AG04450 (cell line): ENCODE data around the gene TNKS2. TPM values are rescaled to one million over a fixed set of nuclear protein-coding genes. Genes with fewer than 3 reads are reported as not detected.
"Not testable (repeated sequence)": the region's sequence is repeated elsewhere in the genome, so short reads cannot be mapped to it uniquely, and the experiment has no call there.

ENCODE experiments used
- CTCF ChIA-PET: fragments of 300-600, 350-600 bp; formaldehyde crosslinking; extraction: SDS; loops from one replicate; lab custom pipeline; 2022; ENCODE audit warnings: antibody characterized with exemption, inconsistent platforms; lab: Charles Lee
- POLR2A ChIA-PET: fragments of 350-600 bp; formaldehyde crosslinking; extraction: SDS; loops from one replicate; lab custom pipeline; 2021; ENCODE audit warnings: antibody characterized with exemption, inconsistent platforms; lab: Yijun Ruan, JAX
- DNase-seq: peaks from one replicate; pipeline ENCODE4 v3.0.0-alpha.2; 2011; ENCODE audit warnings: low read depth, low spot score
- H3K27ac ChIP-seq: one replicate; pipeline ENCODE4 v1.5.1; 2012; ENCODE audit warnings: low read depth, low read length, control low read depth
- H3K27me3 ChIP-seq: one replicate; pipeline ENCODE4 v1.6.0; 2012; ENCODE audit warnings: low read length; ENCODE audit not compliant: control insufficient read depth, insufficient read depth
- H3K4me3 ChIP-seq: 2 replicates; pipeline ENCODE4 v1.5.1; 2011; ENCODE audit warnings: mild to moderate bottlenecking, low read depth, low read length, control low read depth
- H3K9me3 ChIP-seq: 2 replicates; pipeline ENCODE4 v1.5.1; 2012; ENCODE audit warnings: low read length; ENCODE audit not compliant: control insufficient read depth, insufficient read depth
- CTCF ChIP-seq: IDR thresholded peaks from 2 replicates; pipeline ENCODE4 v1.5.1; 2011; ENCODE audit warnings: low read depth, low read length, control low read depth, inconsistent platforms
- polyA plus RNA-seq: library from polyadenylated mRNA; depleted of rRNA; stranded (reverse); fragments of >200 nt; gene quantifications from 2 replicates; pipeline ENCODE4 v1.2.3, GENCODE V29; 2011

The TNKS2 gene
- polyA plus RNA-seq, 1 experiment: 45.5 TPM

- H3K9me3 ChIP-seq: no peaks in the 10 kb centered on the region; the same call in 1 of the 2 replicates
- H3K4me3 ChIP-seq: no peak overlapping the region
- POLR2A ChIA-PET: no interaction called here
- H3K27me3 ChIP-seq: no peaks in the 10 kb centered on the region
- CTCF ChIA-PET: no interaction called here
- H3K27ac ChIP-seq: no peak overlapping the region
- DNase-seq: no peak
- TF ChIP-seq CTCF: no peak
Observed at GRCh38 chr10:91803386-91804125, 5.3 kb downstream of the TNKS2 start.

- CTCF ChIA-PET: no interaction called here
- TF ChIP-seq CTCF: no peak
- H3K27me3 ChIP-seq: no peaks in the 10 kb centered on the region
- DNase-seq: no peak
- H3K4me3 ChIP-seq: no peak overlapping the region
- POLR2A ChIA-PET: no interaction called here
- no peak overlapping the region for H3K27ac ChIP-seq
- H3K9me3 ChIP-seq: no peaks in the 10 kb centered on the region
Observed at GRCh38 chr10:91804126-91804510, 5.9 kb downstream of the TNKS2 start.

- no peak for TF ChIP-seq CTCF
- no peaks in the 10 kb centered on the region for H3K27me3 ChIP-seq
- H3K27ac ChIP-seq: no peak overlapping the region
- no peak for DNase-seq
- ChIA-PET CTCF (no interaction called here), POLR2A (no interaction called here)
- H3K9me3 ChIP-seq: no peaks in the 10 kb centered on the region
- no peak overlapping the region for H3K4me3 ChIP-seq
Observed at GRCh38 chr10:91805110-91805838, 7.0 kb downstream of the TNKS2 start.

GRCh38 chr10:91807264-91807663 lies 9.0 kb downstream of the TNKS2 start:
- H3K4me3 ChIP-seq, H3K27me3 ChIP-seq, DNase-seq, CTCF ChIA-PET, H3K27ac ChIP-seq, H3K9me3 ChIP-seq: not testable (repeated sequence)
- POLR2A ChIA-PET: interaction anchor here (0.6 kb wide), 1 partner anchor 117 kb away, joined by 3 read pairs; no protein-coding TSS in a partner anchor

GRCh38 chr10:91813251-91813650 lies 15.0 kb downstream of the TNKS2 start:
- no peak for DNase-seq
- CTCF ChIA-PET: no interaction called here
- H3K27ac ChIP-seq: no peak overlapping the region
- TF ChIP-seq CTCF: no peak
- no peaks in the 10 kb centered on the region for H3K27me3 ChIP-seq
- no peak overlapping the region for H3K4me3 ChIP-seq
- H3K9me3 ChIP-seq: no peaks in the 10 kb centered on the region
- POLR2A ChIA-PET: interaction anchor here (1.7 kb wide), 1 partner anchor 15 kb away, joined by 5 read pairs; the partner anchor contains the start of gene TNKS2
